ENCODE results near the gene RBM38.

Gene RBM38

DNA sequence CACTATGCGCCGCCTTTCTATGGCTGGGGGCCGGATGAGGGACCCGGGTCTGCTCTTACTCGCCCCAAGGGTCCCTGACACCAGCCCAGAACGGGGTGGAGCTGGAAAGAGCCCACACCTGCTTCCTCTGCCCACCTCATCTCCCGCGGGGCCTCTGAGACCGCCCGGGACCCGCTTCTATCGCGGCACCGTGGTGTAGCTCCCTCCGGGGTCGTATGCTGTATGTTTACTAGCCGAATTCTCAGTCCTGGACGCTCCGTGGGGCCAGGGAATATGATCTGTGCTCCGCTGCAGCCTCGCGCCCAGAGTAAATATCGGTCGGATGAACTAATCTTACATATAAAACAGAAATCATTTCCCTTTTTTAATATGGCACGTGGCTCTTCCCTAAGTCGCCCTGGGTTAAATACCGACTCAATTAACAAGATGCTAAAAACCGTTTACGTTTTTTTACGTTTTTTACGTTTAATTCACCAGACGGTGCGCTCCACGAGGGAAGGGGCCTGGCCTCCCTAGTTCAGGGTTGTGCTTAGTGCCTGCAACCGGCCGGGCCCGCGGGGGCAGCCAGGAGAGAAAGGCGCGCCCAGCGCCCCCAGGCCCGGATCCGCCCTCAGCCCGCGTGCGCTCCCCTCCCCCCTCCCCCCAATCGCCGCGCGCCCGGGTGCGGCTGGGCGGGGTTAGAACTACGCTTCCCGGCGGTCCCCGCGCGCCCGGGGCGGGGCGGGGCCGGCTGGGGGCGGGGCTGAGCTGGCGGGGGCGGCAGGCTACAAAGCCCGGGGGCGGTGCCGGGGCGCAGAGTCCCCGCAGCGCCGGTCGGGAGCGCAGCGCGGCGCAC is at the start of gene RBM38:
TSS of gene RBM38 (plus strand) at position 793 of the 835 bp plus-strand sequence. CDS start 186 bp downstream, outside the sequence.
- peak within 1 kb of the TSS; percentile 70 for H3K4me2 ChIP-seq (ENCODE audit: insufficient read depth, low read length)
- H3K9ac ChIP-seq (ENCODE audit: low read depth, low read length), result peak within 1 kb of the TSS; percentile 55
- H3K79me2 ChIP-seq (ENCODE audit: insufficient read depth, low read length), result no peaks in the 10 kb centered on the region
- peaks cover 5% of the 10 kb centered on the region for H3K27me3 ChIP-seq (ENCODE audit: insufficient read depth, low read length, poor library complexity)
- peaks cover 36% of the 10 kb centered on the region for H3K4me1 ChIP-seq (ENCODE audit: insufficient read depth, low read length)
- peak within 1 kb of the TSS; percentile 7 to 66; a peak in 3 of 4 replicates for H3K4me3 ChIP-seq (ENCODE audit: low read depth in 1 of 2, low read length in 2 of 2)
- no peaks in the 10 kb centered on the region for H3K9me3 ChIP-seq (ENCODE audit: insufficient read depth, low read length, severe bottlenecking)
- TF ChIP-seq, protein P1, sequence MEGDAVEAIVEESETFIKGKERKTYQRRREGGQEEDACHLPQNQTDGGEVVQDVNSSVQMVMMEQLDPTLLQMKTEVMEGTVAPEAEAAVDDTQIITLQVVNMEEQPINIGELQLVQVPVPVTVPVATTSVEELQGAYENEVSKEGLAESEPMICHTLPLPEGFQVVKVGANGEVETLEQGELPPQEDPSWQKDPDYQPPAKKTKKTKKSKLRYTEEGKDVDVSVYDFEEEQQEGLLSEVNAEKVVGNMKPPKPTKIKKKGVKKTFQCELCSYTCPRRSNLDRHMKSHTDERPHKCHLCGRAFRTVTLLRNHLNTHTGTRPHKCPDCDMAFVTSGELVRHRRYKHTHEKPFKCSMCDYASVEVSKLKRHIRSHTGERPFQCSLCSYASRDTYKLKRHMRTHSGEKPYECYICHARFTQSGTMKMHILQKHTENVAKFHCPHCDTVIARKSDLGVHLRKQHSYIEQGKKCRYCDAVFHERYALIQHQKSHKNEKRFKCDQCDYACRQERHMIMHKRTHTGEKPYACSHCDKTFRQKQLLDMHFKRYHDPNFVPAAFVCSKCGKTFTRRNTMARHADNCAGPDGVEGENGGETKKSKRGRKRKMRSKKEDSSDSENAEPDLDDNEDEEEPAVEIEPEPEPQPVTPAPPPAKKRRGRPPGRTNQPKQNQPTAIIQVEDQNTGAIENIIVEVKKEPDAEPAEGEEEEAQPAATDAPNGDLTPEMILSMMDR (IDR thresholded peaks at IDR 0.05; ENCODE audit: borderline replicate concordance, extremely low read depth, low read length, poor library complexity, severe bottlenecking), result no peak
- TF ChIP-seq EZH2 (IDR thresholded peaks at IDR 0.05; ENCODE audit: borderline replicate concordance, low read depth, low read length, severe bottlenecking), result no peak
- H3K36me3 ChIP-seq (ENCODE audit: insufficient read depth, low read length), result peaks cover 24% of the 10 kb centered on the region; the same call in 1 of the 2 replicates
- peak within 1 kb of the TSS; percentile 35; the same call in 1 of the 2 replicates for H3K27ac ChIP-seq (ENCODE audit: low read length)
- H2AFZ ChIP-seq (ENCODE audit: low read depth, low read length), result peak within 1 kb of the TSS; percentile 62
- DNase-seq, result peak; percentile 72
- peak; percentile 55 for ATAC-seq (ENCODE audit: insufficient read depth, low read depth)
- peaks cover 52% of the 10 kb centered on the region for H4K20me1 ChIP-seq (ENCODE audit: insufficient read depth, low read length)

DNA sequence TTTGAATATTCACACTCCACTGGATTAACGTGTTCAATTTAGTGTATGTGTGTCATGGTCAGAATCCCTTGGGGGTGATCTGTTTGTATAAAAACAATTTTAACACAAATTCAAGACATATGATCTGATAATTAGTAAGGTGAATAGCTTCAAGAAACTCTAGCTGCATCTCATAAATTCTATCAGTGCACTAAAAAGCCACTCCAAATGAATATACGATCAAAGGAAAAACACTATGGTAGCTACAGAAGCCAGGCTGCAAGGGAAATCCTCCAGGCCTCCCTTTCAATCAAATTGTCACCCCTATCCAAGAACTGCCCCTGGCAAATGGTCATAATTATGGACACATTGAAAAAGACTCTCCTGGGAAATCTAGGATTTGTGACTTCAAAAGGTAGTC is 49.5 kb upstream of the RBM38 start:
- no peak for ATAC-seq (ENCODE audit: insufficient read depth, low read depth)
- no peak for DNase-seq
- no peak overlapping the region for H3K4me2 ChIP-seq (ENCODE audit: insufficient read depth, low read length)
- H3K27me3 ChIP-seq (ENCODE audit: insufficient read depth, low read length, poor library complexity), result peaks cover 14% of the 10 kb centered on the region
- H3K27ac ChIP-seq (ENCODE audit: low read length), result no peak overlapping the region
- no peak overlapping the region for H3K4me3 ChIP-seq (ENCODE audit: low read depth in 1 of 2, low read length in 2 of 2)
- H3K9me3 ChIP-seq (ENCODE audit: insufficient read depth, low read length, severe bottlenecking), result no peaks in the 10 kb centered on the region
- H3K36me3 ChIP-seq (ENCODE audit: insufficient read depth, low read length), result no peaks in the 10 kb centered on the region
- no peaks in the 10 kb centered on the region for H3K79me2 ChIP-seq (ENCODE audit: insufficient read depth, low read length)
- no peaks in the 10 kb centered on the region for H4K20me1 ChIP-seq (ENCODE audit: insufficient read depth, low read length)
- TF ChIP-seq, protein P1 (IDR thresholded peaks at IDR 0.05; ENCODE audit: borderline replicate concordance, extremely low read depth, low read length, poor library complexity, severe bottlenecking), result no peak
- no peak for TF ChIP-seq EZH2 (IDR thresholded peaks at IDR 0.05; ENCODE audit: borderline replicate concordance, low read depth, low read length, severe bottlenecking)
- no peaks in the 10 kb centered on the region for H3K4me1 ChIP-seq (ENCODE audit: insufficient read depth, low read length)
- no peak overlapping the region for H2AFZ ChIP-seq (ENCODE audit: low read depth, low read length)
- no peak overlapping the region for H3K9ac ChIP-seq (ENCODE audit: low read depth, low read length)

DNA sequence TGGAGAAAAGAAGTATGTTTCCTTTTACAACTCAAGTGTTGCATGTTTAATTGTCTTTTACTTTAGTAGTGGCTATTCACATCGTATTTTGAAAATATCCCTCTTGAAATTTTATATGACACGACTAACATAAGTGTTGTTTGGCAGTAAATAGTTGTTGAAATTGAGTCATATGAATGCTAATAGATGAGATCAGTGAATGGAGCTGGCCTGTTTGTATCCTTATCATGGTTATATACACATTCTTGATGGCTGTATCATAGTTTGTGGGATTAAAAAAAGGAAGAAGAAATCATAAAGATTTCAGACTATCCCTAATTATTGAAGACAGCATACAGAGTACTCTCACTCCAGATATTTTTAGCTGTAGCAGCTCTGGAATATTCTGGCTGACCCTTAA is 48.4 kb upstream of the RBM38 start:
- no peak overlapping the region for H3K4me2 ChIP-seq (ENCODE audit: insufficient read depth, low read length)
- ATAC-seq (ENCODE audit: insufficient read depth, low read depth), result no peak
- H3K27ac ChIP-seq (ENCODE audit: low read length), result no peak overlapping the region
- no peaks in the 10 kb centered on the region for H3K4me1 ChIP-seq (ENCODE audit: insufficient read depth, low read length)
- H2AFZ ChIP-seq (ENCODE audit: low read depth, low read length), result no peak overlapping the region
- no peaks in the 10 kb centered on the region for H3K36me3 ChIP-seq (ENCODE audit: insufficient read depth, low read length)
- no peak for DNase-seq
- no peak overlapping the region for H3K4me3 ChIP-seq (ENCODE audit: low read depth in 1 of 2, low read length in 2 of 2)
- peaks cover 12% of the 10 kb centered on the region for H3K27me3 ChIP-seq (ENCODE audit: insufficient read depth, low read length, poor library complexity)
- no peaks in the 10 kb centered on the region for H3K9me3 ChIP-seq (ENCODE audit: insufficient read depth, low read length, severe bottlenecking)
- TF ChIP-seq EZH2 (IDR thresholded peaks at IDR 0.05; ENCODE audit: borderline replicate concordance, low read depth, low read length, severe bottlenecking), result no peak
- TF ChIP-seq, protein P1 (IDR thresholded peaks at IDR 0.05; ENCODE audit: borderline replicate concordance, extremely low read depth, low read length, poor library complexity, severe bottlenecking), result no peak
- H3K79me2 ChIP-seq (ENCODE audit: insufficient read depth, low read length), result no peaks in the 10 kb centered on the region
- H3K9ac ChIP-seq (ENCODE audit: low read depth, low read length), result no peak overlapping the region
- H4K20me1 ChIP-seq (ENCODE audit: insufficient read depth, low read length), result no peaks in the 10 kb centered on the region

Measured in DND-41 (cell line).